ENCODE data around the gene ENTPD1.
"Not testable (repeated sequence)": the region's sequence is repeated elsewhere in the genome, so short reads cannot be mapped to it uniquely, and the experiment has no call there.

ENTPD1 gene

DNA sequence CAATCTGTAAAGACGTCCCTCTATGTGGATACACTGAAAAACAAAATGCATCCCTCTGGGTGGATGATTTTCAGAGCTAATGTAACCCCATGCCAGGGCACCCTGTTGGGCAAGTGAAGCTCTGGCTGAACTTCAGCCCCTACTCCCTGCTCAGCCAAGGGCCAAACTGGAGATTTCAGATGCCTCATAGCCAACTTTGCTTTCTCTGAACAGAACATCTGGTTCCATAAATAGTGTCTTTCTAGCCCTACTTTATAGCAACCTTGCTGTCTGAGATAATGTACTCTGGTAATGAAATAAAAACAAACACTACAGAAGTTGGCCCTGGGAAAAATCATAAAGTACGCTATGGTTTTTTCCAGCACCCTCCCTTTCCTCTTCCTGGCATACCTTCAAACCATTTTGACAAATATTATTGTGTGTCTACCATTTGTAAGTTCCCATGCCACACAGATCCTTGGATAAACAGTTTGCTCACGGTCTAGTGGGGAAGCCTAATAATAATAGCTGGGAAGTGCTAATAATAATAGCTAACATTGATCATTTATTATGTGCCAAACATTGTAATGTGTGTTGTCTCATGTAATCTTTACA, 3.4 kb downstream of the ENTPD1 start:
- no peak for DNase-seq (ENCODE audit: low spot score)

DNA sequence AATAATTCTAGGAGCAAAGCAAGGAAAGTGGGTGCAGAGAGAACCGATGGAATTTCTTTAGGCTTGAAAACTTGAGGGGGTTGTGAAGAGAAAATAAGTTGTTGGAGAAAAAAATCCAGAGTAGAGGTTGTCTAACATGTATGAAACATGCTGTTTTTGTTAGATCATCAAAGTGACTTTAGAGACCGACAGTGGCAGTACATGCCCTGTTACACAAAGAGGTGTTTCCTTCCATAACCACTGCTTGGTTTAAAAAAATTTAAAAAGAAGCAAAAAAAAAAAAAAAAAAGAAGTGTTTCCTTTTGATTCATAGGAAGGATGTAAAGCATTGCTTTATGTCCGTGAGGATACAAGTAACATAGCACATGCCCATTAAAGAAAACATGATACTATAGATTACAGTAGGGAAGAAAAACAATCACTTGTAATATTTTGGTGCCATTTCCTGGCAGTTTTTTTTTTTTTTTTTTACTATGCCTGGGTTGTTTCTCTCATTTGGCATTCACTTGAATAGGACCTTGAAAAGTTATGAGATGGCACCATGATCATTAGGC, 6.1 kb downstream of the ENTPD1 start:
- DNase-seq (ENCODE audit: low spot score): no peak

DNA sequence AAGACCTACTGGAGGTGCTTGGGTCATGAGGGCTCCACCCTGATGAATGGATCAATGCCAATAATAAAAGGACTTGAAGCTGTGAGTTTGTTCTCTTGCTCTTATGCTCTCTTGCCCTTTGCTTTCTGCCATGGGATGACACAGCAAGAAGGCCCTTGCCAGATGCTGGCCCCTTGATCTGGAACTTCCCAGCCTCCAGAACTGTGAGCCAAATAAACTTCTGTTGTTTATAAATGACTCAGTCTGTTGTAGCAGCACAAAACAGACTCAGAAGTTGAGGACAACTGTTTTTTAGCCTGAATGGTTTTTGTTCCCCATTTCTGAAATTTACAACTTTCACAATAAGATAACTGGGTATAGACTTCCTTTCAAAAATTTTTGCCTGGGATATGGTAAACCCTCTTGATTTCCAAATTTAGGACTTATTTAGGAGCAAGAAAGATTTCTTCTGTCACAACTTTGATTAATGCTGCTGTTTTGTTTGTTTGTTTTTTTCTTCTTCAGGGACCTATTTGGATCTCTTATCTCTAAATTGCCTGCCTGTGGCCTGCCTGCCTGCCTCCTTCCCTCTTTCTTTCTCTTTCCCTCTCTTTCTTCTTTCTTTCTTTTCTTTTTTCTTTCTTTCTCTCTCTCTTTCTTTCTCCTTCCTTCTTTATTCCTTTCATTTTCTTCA, 12.1 kb downstream of the ENTPD1 start:
- DNase-seq (ENCODE audit: low spot score): no peak

DNA sequence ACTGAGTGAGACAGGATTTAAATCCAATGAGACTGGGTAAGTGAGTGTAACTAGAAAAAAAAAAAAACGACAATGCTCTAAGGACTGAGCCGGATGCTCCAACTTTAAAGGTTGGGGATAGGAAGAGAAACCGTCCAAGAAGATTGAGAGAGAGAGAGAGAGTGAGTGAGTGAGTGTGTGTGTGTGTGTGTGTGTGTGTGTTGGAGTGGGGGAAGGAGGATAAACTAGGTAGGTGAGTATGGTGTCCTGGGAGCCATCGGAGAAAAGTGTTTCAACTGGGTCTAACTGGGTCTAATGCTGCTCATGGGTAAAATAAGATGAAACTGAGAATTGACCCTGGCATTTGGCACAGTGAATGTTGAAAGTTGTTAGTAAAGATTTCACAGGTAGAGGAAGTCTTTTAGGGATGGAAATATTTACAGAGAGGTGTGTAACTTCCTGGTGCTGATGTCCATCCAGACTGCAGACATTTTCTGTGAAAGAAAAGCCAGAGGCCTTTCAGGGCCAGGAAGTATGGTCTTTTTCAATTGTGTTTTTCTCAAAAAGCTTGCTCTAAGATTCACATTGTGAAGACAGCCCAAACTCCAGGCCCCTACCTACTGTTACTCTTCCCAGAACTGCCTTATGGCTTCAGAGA, 14.2 kb downstream of the ENTPD1 start:
- DNase-seq (ENCODE audit: low spot score): no peak

DNA sequence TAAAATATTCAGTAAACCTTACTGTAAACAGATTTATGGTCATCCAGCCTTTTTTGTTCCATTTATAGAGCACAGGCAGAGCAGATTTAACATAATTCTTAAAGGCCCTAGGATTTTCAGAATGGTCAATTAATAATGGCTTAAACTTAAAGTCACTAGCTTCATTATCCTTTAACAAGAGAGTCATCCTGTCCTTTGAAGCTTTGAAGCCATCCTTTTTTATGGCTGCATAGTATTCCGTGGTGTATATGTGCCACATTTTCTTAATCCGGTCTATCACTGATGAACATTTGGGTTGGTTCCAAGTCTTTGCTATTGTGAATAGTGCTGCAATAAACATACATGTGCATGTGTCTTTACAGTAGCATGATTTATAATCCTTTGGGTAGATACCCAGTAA, 17.5 kb downstream of the ENTPD1 start:
- DNase-seq (ENCODE audit: low spot score): not testable (repeated sequence)

DNA sequence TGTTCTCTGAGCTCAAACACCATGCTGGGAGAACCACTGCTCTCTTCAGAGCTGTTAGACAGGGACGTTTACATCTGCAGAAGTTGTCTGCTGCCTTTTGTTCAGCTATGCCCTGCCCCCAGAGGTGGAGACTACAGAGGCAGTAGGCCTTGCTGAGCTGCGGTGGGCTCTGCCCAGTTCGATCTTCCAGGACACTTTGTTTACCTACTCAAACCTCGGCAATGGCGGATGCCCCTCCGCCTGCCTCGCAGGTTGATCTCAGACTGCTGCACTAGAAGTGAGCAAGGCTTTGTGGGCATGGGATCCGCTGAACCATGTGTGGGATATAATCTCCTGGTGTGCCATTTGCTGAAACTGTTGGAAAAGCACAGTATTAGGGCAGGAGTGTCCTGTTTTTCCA, 21.7 kb downstream of the ENTPD1 start:
- not testable (repeated sequence) for DNase-seq (ENCODE audit: low spot score)

DNA sequence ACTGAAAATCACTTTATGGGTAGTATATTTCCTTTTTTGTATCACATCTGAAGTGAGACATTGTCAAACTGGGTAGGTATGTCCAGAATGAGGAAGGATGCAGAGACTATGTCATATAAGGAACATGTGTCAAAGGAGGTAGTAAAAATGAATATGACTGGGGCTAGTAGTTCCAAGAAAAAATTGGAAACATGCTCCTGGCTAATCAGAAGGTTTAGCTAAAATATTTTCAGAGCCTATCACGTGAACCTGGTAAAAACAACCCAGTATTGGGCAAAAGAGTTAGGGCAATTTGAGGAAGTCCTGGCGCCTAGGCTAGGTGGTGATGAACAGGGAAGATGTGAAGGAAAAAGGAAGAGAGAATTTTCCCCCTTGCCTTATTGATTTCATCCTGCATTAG, 26.4 kb downstream of the ENTPD1 start:
- no peak for DNase-seq (ENCODE audit: low spot score)

DNA sequence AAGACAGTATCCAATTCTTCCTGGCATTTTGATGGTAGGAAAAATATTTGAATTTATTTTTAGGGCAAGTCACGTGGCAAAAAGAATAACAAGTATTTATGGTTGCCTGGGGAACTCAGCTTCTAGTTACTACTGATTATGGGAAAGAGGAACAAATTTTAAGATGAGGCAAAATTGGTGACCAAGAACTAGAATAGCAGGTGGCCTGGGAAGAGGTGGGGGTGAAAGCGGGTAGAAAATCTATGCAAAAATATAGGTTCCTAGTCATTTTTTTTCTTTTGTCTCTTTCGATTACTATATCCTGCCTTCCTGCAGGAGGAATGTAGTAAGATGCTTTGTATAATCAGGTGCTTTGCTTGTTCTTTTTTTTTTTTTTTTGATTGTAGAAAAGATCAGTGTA, 27.8 kb downstream of the ENTPD1 start:
- DNase-seq (ENCODE audit: low spot score): no peak

DNA sequence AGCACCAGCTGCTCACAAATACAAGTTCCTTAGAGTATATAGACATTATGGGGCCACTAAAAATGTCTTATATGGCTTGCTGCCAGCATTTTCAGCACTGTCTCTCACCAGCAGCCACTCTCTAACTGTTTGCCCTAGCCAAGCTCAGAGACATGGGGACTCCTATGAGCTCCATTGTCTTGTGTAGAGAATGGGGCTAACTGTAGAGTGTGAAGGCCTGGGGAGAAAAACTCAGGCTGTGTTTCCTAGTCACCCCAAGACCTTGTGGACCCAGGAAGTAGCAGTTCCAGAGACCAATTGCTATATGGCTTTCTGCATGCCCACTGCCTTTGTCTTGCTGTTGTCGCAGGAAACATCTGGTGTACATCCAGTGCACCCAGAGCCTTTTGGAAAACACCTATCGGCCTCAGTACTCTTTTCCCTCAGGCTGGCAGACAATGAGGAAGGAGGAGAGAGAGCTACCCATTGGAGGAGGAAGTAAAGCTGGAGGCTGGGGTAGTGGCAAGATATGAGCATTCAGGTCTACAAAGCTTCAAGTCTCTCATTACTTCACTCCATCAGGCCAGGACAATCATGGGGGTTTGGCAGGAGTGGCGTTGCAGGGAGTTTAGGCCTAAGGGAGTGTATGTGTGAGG, 28.4 kb downstream of the ENTPD1 start:
- no peak for DNase-seq (ENCODE audit: low spot score)

DNA sequence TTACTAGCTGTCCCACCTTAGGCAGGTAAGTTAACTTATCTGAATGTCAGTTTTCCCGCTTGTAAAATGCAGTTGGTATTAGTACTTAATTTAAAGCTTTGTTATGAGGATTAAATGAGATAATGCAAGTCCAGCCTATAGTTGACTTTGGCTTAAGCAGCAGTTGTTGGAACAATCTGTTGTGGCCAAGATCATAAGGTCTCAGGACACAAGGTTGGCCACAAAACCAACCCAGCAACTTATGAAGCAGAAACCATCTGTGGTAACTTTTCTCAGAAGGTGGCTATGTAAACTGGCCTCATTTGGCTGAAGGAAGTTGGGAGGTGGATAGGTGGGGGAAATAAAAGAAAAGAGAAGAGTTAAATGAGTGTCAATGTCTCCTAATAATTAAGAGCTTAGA, 29.4 kb downstream of the ENTPD1 start:
- DNase-seq (ENCODE audit: low spot score): no peak

DNA sequence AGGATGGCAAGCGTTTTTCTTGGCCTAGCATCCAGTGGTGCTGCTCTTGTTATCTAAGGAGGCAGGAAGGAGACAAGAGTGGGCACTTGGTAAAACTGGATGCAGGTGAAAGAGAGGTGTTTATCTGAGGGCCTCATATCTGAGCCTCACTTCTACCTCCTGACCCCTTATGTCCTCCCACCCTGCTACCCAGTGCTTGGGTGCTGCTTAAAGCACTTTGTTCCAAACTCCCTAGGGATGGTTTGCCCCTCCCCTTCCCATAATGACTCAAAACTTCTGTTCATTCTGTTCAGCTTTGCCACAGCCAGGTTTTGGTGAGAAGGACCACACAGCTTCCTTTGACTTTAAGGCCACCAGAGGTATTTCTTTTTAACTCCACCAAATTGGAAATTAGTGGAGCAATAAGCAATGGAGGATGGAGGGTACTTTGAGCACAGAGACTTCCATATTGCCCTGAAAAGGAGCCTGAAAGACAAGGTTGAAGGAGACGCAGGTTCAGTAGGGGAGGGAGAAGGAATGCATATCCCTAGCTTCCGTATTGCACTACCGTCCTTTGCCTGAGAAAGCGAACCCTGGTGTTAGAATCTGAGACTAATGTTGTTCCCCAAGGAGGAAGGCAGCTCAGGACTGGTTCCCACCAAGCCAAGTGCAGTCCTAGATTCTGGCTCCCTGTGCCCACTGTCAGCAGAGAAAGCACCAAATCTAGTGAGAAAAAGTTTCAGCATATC, 30.1 kb downstream of the ENTPD1 start:
- no peak for DNase-seq (ENCODE audit: low spot score)

DNA sequence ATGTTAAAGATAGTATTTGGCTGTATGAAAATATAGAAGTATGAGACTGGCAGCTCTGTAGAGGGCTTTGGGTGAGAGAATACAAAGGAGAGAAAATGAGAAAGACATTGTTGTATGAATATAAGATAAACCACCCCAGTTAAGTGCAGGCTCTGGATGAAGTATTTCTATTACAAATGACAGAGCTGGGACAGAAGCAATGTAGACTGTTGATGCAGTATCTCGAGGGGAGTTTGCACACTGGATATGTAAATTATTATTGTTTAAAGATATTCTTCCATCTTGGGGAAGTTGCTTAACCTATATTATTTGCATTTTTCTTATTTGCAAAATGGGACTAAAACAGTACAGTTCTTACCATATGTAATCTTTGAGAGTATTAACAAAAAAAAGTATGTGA, 31.5 kb downstream of the ENTPD1 start:
- DNase-seq (ENCODE audit: low spot score): no peak

DNA sequence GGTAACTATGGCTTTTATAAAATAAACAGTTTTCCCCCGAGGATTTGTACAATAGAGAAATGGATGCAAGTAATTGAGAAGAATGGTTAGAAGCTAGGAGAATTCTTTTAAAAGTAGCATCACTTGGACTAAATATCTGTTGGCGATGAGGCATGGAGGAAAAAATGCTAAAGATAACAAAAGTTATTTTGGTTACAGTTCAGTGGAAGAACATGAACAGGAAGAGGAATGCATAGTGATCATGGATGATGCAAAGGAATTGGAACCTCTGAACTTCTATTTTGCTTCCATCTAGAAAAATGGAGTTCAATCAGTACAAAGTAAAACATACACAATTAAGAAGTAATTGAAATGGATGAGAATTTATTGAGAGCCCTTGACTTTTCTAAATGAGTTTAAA, 32.9 kb downstream of the ENTPD1 start:
- peak; percentile 19 for DNase-seq (ENCODE audit: low spot score)

DNA sequence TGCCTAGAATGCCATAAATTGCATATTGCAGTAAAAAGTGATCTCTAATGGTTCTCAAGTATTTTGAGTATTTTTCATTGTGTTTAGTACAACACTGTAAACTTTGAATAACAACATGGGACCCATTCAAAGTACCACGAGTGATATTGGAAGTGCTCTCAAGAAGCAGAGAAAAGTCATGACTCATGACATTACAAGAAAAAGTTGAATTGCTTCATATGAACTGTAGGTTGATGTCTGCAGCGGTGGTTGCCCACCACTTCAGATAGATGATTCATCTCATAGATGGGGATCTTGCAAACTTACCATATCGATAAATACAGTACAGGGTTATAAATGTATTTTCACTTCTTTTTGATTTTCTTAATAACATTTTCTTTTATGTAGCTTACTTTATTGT, 33.9 kb downstream of the ENTPD1 start:
- no peak for DNase-seq (ENCODE audit: low spot score)

DNA sequence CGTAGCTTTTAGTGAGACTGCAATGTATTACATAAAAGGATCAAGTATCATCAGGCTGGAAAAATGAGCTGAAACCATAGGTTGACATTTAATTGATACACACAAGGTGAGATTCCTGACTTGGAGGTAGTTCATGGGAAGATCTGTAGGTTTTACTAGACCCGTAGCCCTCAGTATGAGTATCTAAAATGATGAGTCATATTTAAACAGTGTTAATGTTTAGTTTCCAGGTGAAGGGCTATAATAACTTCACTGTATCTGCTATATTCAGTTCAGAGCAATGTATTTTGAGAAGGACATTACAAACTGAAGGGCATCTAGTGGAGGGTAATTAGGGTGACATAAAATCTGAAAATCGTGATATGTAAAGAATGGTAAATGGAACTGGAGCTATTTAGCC, 35.0 kb downstream of the ENTPD1 start:
- DNase-seq (ENCODE audit: low spot score): no peak

DNA sequence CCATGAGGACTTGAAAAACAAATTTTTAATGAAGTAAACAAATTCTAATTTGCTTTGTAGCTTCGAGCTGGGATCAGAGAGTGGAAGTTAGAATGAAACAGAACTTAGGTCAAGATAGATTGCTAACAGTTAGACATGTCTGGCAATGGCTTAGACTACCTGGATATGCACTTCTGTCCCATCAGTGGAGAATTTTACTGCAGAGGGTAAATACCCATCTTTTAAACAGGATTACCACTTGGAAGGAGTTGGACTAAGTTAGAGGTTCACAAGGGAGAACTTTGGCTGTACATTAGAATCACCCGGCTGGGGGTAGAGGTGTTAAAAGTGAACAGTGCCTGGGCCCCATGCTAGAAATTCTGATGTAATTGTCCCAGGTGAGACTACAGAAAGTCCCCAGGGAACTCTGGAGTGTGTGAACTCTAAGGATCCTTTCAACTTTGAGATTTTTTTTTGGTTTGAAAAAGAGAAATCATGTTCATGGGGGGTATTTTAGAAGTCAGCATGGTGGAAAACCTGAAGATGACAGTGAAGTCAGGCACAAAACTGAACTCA, 35.5 kb downstream of the ENTPD1 start:
- no peak for DNase-seq (ENCODE audit: low spot score)

DNA sequence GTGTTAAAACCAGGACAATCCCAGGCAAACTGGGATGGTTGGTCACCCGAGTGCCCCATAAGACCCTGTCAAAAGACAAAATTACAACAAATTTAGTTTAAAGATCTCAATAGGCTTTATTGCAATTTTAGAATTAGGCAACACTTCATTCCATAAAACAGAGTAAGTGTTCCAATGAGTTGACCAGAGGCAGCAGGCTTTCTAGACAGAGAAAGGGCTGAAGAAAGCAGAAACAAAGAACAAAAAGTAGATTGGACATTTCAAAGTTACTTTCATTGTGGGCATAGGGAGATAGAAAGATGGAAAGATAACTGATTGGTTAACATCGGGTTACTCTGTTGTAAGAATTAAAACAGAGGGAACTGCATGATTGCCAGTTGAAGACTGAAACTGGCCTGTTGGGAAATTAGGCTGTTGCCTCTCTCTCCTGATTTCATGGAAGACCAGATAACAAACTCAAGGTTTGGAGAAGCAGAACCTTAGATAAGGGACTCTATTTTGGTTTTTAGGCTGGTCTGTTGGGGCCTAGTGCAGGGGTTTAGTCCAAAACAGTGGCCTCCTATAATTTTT, 36.3 kb downstream of the ENTPD1 start:
- no peak for DNase-seq (ENCODE audit: low spot score)

DNA sequence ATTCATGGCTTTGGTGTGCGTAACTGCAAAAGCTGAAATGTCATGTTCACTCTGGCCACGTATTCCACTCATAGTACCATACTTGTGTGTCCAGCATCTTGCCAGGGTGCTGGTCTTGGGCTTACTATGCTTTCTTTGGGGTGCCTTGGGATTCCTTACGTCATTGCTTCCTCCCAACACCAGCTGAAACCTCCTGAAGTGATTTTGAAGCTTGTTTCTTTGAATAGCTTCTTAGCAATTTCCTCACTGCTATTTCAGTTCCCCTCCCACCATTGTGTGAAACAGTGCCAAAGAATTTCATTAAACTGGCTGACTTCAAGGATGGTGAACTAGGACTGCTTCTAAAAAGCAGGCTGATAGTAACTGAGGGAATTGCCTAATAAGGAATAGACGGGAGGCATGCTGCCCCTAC, 36.9 kb downstream of the ENTPD1 start:
- peak; percentile 15 for DNase-seq (ENCODE audit: low spot score)

DNA sequence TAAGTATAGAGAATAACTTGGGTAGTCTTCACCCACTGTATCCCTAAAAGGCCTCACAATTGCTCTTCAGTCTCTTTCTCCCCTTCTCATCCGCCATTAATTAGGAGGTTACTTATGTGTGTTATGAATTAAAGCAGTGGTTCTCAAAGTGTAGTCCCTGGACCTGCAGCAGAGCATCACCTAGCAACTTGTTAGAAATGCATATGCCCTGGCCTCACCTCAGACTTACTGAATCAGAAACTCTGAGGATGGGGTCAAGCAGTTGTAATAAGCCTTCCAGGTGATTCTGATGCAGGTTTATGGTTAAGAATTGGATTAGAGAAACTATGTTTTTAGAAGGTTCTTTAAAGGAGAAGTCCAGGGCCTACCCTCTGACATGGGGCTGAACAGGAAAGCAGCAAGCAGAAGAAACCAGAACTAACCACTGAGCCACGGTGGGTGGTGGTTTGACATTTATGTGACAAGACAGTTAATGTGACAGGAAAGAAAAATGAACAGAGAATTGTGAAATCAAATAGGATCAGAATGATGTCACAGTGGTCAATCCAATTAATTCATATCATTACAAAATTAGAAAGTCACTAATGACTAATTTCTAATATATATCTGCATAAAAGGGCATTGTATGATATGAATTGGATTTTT, 37.6 kb downstream of the ENTPD1 start:
- DNase-seq (ENCODE audit: low spot score): no peak

DNA sequence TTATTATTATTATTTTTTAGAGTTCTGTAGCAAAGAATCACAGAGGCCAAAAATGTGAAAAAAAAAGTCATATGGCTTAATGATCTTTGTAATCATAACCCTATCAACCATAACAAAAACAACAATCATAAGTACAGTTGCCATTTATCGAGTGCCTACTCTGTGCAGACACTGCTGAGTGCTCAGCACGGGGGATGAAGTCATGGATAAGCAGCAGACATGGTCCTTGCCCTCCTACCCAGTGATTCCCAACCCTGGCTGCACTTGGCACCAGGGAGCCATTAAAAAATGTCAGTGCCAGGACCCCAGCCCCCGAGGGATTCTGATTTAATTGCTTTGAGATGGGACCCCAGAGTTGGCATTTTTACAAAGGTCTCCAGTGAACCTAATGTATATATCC, 38.2 kb downstream of the ENTPD1 start:
- no peak for DNase-seq (ENCODE audit: low spot score)

DNA sequence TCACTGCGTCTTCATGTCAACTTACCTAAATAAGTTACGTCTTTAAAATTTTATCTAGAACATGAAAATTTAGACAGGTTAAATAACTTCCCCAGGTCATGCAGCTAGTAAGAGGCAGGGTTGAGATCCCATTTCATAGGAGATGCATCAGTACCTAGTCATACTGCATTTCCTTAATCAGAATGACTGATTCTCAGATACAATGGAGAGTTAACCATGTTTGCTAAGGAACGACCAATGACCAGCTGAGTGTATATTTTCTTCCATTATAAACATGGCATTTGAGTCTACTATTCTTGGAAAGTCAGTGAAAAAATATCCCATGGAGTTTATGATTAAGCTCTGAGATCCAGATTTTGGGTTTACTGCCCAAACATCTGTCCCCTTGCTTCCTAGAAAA, 39.6 kb downstream of the ENTPD1 start:
- no peak for DNase-seq (ENCODE audit: low spot score)

All from GM03348 (cell line).